ENCODE results near the gene CCDC74B.
"Not testable (repeated sequence)": the region's sequence is repeated elsewhere in the genome, so short reads cannot be mapped to it uniquely, and the experiment has no call there.

- TF ChIP-seq CTCF (IDR thresholded peaks at IDR 0.05; ENCODE audit: control extremely low read depth in 1 of 3, insufficient read depth in 1 of 3, low read depth in 1 of 3, low read length in 3 of 3); ZNF274 (IDR thresholded peaks at IDR 0.05; ENCODE audit: borderline replicate concordance, extremely low read depth, low read length); POLR2A (IDR thresholded peaks at IDR 0.05; ENCODE audit: control extremely low read depth in 1 of 2, low read depth in 2 of 2, low read length in 2 of 2); RFX5 (IDR thresholded peaks at IDR 0.05; ENCODE audit: borderline replicate concordance, low read depth, low read length): not testable (repeated sequence)
Measured at GRCh38 chr2:130120924-130121323, 24.0 kb downstream of the CCDC74B start.

Data from H1 (cell line).